Stimulated activated CD8-positive, alpha-beta memory T cell treated with anti-CD3 and anti-CD28 coated beads, Interleukin-7, amount 100 ng/mL, for 1 hour (primary cell): ENCODE measurements around the gene ESAM.

ENCODE experiments used
- DNase-seq, 2 donors: peaks; one replicate each; pipeline ENCODE4 v3.0.0-alpha.2; 2020; ENCODE audit warnings: low read depth in 2 of 2

The ESAM gene

DNA sequence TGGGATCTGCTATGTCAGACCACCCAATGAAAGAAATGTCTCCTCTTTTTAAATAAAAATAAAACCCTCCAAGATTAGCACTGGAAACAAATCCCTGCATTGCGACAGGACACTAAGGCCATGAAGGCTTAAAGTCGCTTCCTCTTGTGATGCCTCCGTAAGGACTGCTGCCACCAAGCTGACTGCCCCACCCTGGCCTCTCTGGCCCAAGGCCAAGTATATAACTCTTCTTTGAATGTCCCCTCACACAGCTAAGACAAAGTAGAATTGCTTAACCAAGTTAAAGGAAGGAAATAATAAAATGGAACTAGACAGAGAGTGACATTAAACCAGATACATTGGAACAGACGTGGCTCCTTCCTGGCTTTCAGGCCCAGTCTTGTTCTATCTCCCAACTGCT lies 29.9 kb downstream of the ESAM start:
- DNase-seq: no peak

DNA sequence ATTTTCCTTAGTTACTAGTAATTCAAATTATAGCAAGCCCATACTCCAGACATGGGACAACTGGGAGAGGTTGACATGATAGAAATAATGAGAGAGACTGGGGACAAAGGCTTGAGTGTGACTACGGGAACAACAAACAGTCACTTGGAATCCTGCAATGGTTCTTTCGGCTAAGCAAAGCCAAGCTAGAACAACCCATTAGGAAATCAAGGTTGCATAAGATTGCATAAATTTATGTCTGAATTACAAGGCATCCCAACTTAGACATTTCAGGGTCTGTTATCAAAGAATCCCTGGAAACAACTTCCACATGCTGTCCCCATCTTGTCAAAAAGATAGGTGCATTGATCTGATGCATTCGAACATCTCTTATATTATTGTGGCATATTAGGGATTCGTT lies 32.5 kb downstream of the ESAM start:
- DNase-seq: no peak

DNA sequence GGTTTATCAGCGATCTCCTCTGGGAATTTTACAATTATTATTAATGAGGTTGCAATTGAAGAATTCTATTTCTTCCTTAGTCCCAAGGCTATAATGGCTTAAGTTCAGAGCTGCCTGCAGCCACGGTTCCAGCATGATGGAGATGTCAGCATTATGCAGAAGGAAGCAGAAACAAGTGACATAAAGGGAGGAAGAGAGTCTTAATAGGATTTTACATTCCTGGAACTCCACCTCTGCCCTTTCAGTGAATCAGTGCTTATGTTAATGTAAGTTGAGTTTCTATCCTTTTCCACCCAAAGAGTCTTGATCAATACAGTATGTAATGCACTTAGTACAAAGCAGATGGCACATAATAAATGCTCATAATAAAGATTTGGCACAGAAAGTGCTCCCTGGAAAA lies 34.0 kb downstream of the ESAM start:
- DNase-seq: no peak

DNA sequence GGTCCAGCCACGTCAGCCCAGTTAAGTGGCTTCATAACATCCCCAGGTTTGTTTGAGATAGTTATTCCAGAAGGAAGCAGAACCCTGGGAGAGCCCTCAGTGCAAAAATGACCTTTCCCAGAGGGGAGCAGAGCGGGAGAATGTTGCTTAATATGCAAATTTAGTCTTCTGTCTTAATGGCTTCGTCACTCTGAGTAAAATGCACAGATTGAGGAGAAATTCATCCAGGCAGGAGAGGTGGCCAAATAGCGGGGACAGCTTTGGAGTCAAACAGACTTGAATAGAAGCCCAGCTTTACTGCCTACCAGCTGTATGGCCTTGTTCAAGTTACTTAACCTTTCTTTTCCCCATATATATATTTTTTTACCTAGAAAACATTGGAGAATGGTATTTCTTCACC lies 34.6 kb downstream of the ESAM start:
- no peak for DNase-seq

DNA sequence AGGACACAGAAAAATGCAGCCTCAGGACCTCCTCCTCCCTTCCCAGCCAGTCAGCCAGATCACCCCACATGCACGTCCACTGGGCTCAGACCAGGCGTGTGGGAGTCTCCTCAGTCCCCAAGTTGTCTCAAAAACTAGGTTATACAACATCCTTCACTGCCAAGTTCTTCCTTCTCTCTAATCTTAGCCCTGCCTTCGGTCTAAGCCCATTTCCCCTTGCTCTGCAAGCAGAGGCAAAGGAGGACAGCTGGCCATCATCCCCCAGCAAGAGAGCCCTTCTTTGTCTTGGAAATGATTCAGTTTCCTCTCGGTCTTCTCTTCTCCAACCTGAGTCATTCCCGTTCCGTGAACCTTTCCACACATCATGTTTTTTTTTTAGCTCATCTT lies 36.4 kb downstream of the ESAM start:
- DNase-seq: no peak

DNA sequence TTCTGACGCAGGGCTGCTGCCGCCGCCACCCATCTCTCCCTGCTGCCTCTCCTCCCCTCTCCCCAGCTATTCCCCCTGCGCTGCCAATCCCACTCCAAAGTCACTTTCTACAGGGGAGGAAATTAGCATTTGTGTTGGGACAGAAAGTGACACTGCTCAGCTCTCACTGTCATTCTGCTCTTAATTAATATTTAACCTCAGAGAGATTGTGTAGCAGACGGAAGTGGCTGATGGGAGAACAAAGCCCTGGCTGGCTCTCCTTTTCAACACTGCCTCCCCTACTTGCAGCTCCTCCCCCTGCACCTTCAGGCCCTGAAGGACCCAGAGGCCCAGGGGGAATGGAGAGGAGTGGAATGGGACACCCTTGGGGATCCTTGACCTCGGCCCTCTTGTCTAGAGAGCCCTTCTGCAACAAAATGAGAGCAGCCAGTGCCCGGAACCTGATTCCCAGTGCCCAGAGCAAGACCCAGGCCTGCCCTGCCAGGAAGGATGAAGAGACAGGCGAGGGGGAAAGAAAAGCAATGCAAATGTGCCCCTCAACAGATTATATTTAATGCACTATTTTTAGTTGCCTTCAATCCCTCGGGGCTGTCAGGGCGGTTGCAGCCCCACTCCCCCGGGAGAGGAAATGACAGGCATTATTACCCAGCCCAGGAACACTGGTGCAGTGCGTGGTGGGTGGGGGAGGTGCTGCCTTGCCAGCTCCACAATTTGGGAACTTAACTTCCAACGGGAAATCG lies 36.9 kb downstream of the ESAM start:
- DNase-seq: no peak

DNA sequence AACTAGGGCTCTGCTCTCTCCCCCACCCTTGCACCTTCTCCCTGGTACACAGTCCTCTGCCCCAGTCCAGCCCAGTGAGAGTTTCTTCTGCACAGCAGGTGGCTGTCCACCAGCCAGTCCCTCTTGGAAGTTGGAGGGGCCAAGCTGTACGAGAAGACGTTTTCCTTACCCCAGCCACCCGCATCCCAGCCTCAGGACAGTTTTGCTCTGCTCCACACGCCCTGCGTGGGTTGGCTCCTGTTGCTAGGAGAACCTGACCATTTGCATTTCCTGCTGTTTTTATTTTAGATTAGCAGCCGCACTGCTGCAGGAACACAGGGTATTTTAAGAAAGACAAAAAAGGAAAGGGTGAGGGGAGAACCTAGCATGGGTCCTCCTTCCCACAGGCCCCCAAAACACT lies 39.9 kb downstream of the ESAM start:
- no peak for DNase-seq

DNA sequence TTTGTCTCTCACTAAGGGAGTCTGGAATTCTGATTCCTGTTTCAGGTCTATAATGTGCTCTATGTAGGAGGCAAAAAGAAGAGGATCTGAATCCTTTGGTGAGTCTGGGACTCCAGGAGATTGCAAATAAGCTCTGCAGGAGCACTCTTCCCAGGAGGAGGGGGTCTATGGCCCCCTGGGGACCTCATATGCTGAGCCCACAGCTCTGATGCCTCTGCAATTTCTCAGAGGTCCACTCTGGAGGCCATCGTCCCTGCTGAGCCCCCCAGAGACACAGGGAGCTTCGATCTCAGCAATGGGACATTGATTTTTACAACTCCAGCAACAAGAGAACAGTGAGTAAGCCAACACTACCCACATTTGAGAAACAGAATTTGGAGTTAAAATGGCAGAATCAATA lies 42.6 kb downstream of the ESAM start:
- no peak for DNase-seq

DNA sequence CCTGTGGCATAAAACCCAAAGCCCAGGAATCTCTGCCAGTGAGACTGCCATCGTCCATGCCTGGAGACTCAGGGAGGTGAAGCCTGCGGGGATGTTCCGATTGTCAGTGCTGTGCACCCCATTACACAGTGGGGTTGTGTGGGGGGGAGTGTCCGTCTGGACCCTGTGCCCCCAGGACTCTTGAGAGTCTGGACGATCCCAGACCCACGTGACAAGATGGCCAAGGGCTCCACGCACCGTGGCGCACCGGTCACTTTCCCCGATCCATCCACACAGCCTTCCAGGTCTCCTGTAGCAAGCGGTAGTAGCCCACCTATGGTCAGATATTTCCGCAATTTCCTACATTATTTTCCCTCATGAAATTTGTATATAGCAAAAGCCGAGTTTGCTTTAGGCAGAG lies 43.3 kb downstream of the ESAM start:
- DNase-seq: no peak

DNA sequence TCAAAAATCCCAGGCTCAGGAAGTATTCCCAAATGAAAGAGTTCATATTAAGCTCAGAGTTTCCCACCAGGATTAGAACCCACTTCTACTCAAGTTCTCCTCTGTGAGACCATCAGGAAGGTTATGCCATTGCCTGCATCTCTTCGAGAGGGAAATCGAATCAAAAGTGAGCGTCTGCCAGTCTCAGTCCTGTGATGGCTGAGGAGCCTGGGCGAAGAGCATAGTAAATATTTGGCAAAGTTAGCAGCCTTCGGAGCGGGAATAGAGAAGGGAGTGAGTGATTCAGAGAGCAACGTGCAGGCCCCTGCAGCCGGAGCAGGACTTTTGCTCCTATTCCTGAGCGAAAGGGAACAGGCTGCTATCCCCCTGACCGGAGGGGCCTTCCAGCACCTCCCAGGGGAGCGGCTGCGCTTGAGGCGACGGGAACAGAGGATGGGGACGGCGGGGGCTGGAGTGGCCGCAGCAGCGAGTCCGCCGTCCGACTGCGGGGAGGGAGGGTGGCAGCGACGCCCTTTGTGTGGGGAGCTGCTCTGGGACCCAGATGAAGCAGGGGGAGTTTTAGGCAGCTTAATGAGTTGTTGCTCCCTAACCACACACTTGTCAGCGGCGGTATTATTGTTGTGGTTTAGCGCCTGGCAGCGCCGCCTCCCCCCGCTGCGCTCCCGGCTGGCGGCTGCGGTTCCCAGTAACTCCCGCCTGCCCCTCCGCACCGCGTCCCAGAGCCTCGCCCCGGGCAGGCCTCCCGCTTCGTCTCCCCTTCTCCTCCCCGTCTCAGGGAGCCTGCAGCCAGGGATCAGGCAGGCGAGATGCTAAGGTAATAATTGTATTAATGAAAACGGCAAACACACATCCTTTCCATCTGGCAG lies 44.1 kb downstream of the ESAM start:
- no peak for DNase-seq

DNA sequence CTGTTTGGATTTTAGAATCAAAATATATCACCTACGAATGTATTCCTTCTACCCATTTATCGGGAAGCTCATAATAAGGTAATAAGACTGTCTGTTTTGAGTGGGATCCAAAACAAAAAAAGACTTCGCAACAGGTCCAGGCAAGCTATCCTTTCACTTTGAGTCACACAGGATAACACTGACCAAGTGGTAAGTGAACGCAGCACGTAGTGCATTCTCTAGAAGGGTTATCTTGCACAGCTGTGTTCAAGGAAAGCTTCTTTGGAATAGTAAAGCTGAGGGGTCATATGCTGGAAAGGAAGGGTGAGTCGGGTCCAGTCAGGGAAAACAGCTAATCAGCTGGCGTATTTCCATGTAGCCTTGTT lies 44.7 kb downstream of the ESAM start:
- DNase-seq: no peak

DNA sequence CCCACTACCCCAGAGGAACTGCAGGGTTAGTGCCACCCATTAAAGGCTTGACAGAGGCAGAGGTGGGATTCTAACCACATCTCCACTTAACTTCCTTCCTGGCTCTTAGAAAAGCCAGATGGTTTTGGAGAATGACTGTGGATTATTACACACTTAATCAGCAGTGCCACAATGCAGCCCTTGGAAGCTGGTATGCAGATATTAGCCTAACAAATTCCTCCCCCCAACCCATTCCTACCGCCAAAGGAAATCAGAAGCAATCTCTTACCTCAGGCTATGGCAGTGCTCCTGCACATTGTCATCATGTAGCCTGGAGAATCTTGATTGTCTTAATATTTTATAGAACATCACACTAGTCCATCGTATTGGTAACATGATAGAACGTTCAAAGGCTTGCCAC lies 45.5 kb downstream of the ESAM start:
- DNase-seq: no peak

DNA sequence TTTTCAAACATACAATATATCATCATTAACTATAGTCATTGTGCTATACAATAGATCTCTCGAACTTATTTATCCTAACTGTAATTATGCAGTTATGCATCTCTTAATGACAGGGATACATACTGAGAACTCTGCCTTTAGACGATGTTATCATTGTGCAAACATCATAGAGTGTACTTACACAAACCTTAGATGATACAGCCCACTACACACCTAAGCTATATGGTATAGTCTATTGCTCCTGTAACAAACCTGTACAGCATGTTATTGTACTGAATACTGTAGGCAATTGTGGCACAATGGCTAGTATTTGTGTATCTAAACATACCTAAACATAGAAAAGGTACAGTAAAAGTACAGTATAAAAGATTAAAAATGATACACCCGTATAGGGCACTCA lies 49.7 kb downstream of the ESAM start:
- DNase-seq: no peak

DNA sequence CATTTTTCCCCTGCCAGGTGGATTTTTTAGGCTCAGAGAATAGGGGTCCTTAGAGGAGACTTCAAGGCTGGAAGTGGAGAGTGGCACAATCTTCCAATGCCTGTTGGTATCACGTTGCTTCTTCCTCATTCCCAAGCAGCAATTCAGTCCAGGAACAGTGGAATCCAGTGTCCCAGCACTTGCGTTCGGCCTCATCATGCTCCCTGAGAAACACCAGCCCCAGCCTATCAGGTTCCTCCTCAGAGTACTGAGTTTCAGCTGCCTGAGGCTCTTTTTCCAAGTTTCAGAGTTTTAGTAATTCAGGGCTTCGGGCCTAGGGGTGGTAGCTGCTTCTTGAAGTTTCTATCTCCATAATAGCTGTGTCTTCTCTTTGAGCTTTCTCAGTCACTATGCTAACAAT lies 54.3 kb downstream of the ESAM start:
- DNase-seq: no peak
